SH-SY5Y (cell line): ENCODE measurements around the gene C1QTNF5.

Experiments used
- GATA2 ChIP-seq: IDR thresholded peaks from 2 replicates; pipeline ENCODE4 v1.6.1; 2011; ENCODE audit warnings: mild to moderate bottlenecking, low read depth, low read length
- GATA3 ChIP-seq: IDR thresholded peaks from 2 replicates; pipeline ENCODE4 v1.6.1; 2011; ENCODE audit warnings: low read depth, mild to moderate bottlenecking, low read length, moderate library complexity

C1QTNF5 gene

GRCh38 chr11:119340335-119341221 lies at the start of gene C1QTNF5:
Gene C1QTNF5 (minus strand): TSS chr11:119340883. CDS start chr11:119340397, 486 bp downstream.
- TF ChIP-seq GATA3 (no peak), GATA2 (no peak)

- TF ChIP-seq GATA2 (no peak), GATA3 (no peak)
Measured at GRCh38 chr11:119389611-119390254, 49.0 kb upstream of the C1QTNF5 start.

GRCh38 chr11:119388103-119388502 lies 47.4 kb upstream of the C1QTNF5 start:
- TF ChIP-seq GATA3, result no peak

- TF ChIP-seq GATA3 (no peak), GATA2 (no peak)
Measured at GRCh38 chr11:119384332-119384731, 43.6 kb upstream of the C1QTNF5 start.

- no peak for TF ChIP-seq GATA3
- TF ChIP-seq GATA2, result no peak
Measured at GRCh38 chr11:119382101-119382500, 41.4 kb upstream of the C1QTNF5 start.

- TF ChIP-seq GATA2, result no peak
- no peak for TF ChIP-seq GATA3
Measured at GRCh38 chr11:119381181-119381988, 40.7 kb upstream of the C1QTNF5 start, which contains the start of gene USP2. Gene USP2 (minus strand): TSS chr11:119381690. CDS start chr11:119373480, 8,210 bp downstream.

- TF ChIP-seq GATA2, result no peak
- TF ChIP-seq GATA3, result no peak
Measured at GRCh38 chr11:119380827-119381180, 40.1 kb upstream of the C1QTNF5 start.

- TF ChIP-seq GATA3 (no peak), GATA2 (no peak)
Measured at GRCh38 chr11:119380160-119380826, 39.6 kb upstream of the C1QTNF5 start.

GRCh38 chr11:119378851-119379465 lies 38.3 kb upstream of the C1QTNF5 start:
- TF ChIP-seq GATA3 (no peak), GATA2 (no peak)

GRCh38 chr11:119377961-119378667 lies 37.4 kb upstream of the C1QTNF5 start:
- TF ChIP-seq GATA2 (no peak), GATA3 (no peak)

GRCh38 chr11:119377112-119377901 lies 36.6 kb upstream of the C1QTNF5 start:
- no peak for TF ChIP-seq GATA3
- TF ChIP-seq GATA2, result no peak

- no peak for TF ChIP-seq GATA3
- TF ChIP-seq GATA2, result no peak
Measured at GRCh38 chr11:119376197-119376847, 35.6 kb upstream of the C1QTNF5 start.
